Stimulated activated CD4-positive, alpha-beta T cell treated with anti-CD3 and anti-CD28 coated beads, Interleukin-4, amount 100 ng/mL, for 48 hours (primary cell): ENCODE measurements around the gene OR7A10.
"Not testable (repeated sequence)": the region's sequence is repeated elsewhere in the genome, so short reads cannot be mapped to it uniquely, and the experiment has no call there.

ENCODE experiments used
- DNase-seq, 2 donors: peaks; one replicate each; pipeline ENCODE4 v3.0.0-alpha.2; 2020; ENCODE audit warnings: low read depth in 2 of 2

The OR7A10 gene

GRCh38 chr19:14795078-14795721 is 53.5 kb downstream of the OR7A10 start:
- DNase-seq, result no peak

- not testable (repeated sequence) for DNase-seq
Observed at GRCh38 chr19:14792250-14792649, 56.5 kb downstream of the OR7A10 start.
